H7 (cell line): Measurements from ENCODE around the gene RPL15. TPM values are rescaled to one million over a fixed set of nuclear protein-coding genes. Genes with fewer than 3 reads are reported as not detected.
A peak's percentile ranks its signal among the peaks of the same experiment; 100 is the strongest.
"Not testable (repeated sequence)": the region's sequence is repeated elsewhere in the genome, so short reads cannot be mapped to it uniquely, and the experiment has no call there.

Experiments
- DNase-seq: peaks from one replicate; pipeline ENCODE4 v3.0.0; 2012
- H3K27me3 ChIP-seq: 2 replicates; pipeline ENCODE4 v1.6.0; 2011; ENCODE audit warnings: mild to moderate bottlenecking, low read length; ENCODE audit not compliant: control insufficient read depth, insufficient read depth
- H3K36me3 ChIP-seq: replicated peaks from 2 replicates; pipeline ENCODE4 v1.5.1; 2011; ENCODE audit warnings: low read length; ENCODE audit not compliant: control insufficient read depth, insufficient read depth
- H3K4me3 ChIP-seq: 2 replicates; pipeline ENCODE4 v1.5.1; 2011; ENCODE audit warnings: low read depth, mild to moderate bottlenecking, control low read depth, low read length, moderate library complexity; ENCODE audit not compliant: insufficient read depth
- total RNA-seq: library from RNA; depleted of rRNA; stranded (reverse); fragments of >200 nt; shearing (Covaris generic); gene quantifications from 2 replicates; pipeline ENCODE4 v1.2.3, GENCODE V29; 2014; rRNA removed

The RPL15 gene
- 2,757 and 2,781 TPM in 2 replicates for total RNA-seq

DNA sequence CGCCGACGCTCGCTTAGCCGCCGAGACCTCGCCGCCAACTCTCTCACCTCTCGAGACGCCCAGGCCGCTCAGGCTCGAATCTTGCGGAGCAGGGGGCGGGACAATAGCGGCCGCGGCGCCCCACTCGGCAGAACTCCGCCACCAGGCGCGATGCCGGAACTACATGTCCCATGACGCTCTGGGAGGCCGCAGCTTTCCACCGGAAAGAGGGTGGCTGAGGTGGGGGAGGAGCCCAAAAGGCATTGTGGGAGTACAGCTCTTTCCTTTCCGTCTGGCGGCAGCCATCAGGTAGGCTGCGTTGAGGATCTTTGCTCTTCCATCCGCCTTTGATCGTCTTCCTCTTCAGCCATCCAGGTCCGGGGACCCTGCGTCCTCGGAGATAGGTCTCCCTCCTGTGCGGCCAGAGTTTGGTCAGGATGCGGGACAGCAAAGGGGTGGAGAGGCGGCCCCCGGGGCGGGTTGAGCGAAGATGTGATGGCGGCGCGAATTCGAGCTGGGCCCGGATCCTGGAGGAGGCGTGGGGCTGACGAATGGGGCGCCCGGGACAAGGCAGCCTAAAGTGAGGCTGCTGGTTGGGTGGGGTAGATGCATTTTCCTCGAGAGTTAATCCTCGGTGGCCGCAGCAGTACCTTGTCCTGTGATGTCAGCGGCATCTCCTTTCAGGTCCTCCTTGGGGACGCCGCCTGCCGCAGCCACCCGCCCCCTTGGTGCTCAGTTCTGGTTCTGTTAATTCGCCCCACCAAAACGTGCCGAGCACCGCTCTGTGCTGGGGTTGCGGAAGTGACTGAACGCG, at the start of gene RPL15, which contains the start of gene NKIRAS1:
Gene RPL15, plus strand, starts transcription at position 247 of the 793 bp plus-strand sequence. CDS start 728 bp downstream, outside the sequence.
Gene NKIRAS1, minus strand, starts transcription at position 105 of the 793 bp plus-strand sequence. CDS start 6,086 bp downstream, outside the sequence.
- Histone ChIP-seq H3K27me3 (no peaks in the 10 kb centered on the region), H3K4me3 (peak within 1 kb of the TSS; percentile 95), H3K36me3 (peaks cover 13% of the 10 kb centered on the region)
- DNase-seq: peak; percentile 95

DNA sequence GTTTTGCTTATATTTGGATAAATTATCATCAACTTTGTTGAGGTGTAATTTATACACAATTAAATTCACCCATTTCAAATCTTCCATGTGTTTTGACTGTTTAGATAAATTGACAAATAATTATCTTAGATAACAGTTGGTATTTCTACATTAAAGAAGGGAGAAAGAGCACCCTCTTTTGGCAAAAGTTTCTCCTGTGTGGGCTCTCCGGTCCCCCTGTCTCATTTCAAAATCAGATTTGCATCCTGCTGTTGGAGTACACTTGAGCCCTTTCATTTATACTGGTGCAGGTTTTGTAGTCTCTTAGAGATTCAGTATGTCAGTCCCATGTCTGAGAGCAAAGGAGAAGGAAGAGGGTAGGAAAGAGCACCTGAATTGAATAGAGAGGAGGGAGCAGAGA, 49.5 kb upstream of the RPL15 start:
- Histone ChIP-seq H3K4me3 (no peak overlapping the region), H3K36me3 (no peaks in the 10 kb centered on the region)
- no peak for DNase-seq

DNA sequence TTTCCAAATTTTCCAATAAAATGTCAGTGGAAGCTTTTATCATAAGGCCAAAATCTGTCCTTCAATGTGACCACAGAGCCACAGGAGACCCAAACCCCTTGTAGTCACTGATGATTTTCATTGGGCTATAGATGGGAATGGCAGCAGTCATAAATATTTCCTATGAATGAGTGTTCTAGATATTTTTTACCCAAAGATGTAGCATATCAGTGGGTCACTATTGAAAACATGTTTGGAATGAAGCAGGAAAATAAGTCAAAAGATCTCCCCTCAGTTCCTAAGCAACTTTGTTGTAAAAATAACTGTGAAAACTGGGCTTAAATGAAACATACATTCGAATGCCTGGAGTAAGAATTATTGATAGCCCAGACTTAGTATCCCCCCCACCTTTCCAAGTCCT, 49.1 kb upstream of the RPL15 start:
- Histone ChIP-seq H3K27me3 (no peaks in the 10 kb centered on the region), H3K36me3 (no peaks in the 10 kb centered on the region), H3K4me3 (no peak overlapping the region)
- no peak for DNase-seq

More for the DNA sequence above, 49.5 kb upstream of the RPL15 start:
- no peaks in the 10 kb centered on the region for H3K27me3 ChIP-seq

DNA sequence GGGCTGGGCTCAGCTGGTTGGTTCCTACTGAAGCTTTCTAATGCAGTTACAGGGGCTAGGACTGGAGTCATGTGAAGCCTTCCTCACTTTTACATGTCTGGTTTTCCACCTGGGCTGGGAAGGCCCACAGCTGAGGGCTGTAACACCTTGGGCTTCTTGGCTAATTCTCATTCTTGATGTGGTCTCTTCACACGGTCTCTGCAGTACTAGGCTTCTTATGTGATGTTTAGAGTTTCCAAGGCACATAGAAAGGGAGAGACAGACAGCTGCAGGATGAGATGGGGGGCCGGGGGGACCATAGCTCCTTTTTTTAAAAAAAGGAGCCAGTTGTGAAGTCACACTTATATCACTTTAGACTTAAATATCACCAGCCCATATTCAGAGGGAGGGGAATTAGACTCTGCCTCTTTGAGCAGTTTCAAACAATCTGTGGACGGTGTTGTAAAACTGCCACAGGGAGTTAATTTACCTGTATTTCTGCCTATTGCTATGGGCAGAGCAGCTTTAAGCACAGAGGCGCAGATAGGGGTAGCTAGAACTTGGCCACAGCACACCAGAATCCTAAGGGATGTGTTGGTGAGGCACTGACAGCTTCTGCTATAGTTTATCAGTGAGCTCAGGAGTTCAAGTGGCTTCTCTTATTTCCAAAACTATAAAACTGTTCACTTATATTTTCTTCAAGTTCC, 46.8 kb upstream of the RPL15 start:
- no peaks in the 10 kb centered on the region for H3K36me3 ChIP-seq

DNA sequence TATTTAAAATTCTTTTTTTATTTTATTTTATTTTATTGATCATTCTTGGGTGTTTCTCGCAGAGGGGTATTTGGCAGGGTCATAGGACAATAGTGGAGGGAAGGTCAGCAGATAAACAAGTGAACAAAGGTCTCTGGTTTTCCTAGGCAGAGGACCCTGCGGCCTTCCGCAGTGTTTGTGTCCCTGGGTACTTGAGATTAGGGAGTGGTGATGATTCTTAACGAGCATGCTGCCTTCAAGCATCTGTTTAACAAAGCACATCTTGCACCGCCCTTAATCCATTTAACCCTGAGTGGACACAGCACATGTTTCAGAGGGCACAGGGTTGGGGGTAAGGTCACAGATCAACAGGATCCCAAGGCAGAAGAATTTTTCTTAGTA, 46.3 kb upstream of the RPL15 start:
- DNase-seq, H3K36me3 ChIP-seq, H3K4me3 ChIP-seq, H3K27me3 ChIP-seq: not testable (repeated sequence)

More for the DNA sequence above, 46.8 kb upstream of the RPL15 start:
- H3K27me3 ChIP-seq: no peaks in the 10 kb centered on the region
- no peak for DNase-seq
- H3K4me3 ChIP-seq: no peak overlapping the region

DNA sequence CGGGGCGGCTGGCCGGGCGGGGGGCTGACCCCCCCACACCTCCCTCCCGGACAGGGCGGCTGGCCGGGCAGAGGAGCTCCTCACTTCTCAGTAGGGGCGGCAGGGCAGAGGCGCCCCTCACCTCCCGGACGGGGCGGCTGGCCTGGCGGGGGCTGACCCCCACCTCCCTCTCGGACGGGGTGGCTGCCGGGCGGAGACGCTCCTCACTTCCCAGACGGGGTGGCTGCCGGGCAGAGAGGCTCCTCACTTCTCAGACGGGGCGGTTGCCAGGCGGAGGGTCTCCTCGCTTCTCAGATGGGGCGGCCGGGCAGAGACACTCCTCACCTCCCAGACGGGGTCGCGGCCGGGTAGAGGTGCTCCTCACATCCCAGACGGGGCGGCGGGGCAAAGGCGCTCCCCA, 45.6 kb upstream of the RPL15 start:
- H3K27me3 ChIP-seq, DNase-seq, H3K36me3 ChIP-seq, H3K4me3 ChIP-seq: not testable (repeated sequence)

DNA sequence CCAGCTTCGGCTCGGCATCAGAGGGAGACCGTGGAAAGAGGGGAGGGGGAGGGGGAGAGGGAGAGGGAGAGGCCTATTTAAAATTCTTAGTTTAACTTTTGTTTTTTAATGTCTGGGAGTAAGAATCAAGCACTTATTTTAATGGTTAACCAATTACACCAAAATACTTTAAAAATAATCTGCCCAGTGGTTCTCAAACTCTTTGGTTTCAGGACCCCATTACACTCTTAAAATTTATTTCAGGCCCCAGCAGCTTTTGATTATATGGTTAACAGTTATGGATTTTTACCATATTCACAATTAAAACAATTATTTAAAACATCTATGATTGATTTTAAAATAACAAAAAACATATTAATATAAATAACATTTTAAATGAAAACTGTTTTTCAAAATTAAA, 44.6 kb upstream of the RPL15 start:
- Histone ChIP-seq H3K27me3 (no peaks in the 10 kb centered on the region), H3K36me3 (no peaks in the 10 kb centered on the region), H3K4me3 (no peak overlapping the region)
- no peak for DNase-seq

DNA sequence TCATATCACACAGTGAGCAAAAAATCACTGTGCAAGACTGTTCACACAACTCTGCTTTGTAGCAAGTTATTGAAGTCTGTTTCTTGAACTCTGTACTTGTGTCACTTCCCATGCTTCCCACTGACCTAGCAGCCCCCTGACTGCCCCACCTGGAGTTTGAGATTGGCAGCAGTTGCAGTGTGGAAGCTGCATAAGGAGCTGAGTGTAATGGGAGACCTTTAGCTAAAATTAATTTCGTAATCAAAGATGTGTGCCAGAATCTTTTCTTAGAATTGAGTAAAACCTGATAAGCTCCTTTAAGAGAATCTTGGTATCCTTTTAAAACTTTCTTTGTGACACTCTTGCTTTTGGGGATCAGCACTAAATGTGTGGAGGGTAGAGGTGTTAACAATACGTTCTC, 43.0 kb upstream of the RPL15 start:
- DNase-seq: no peak
- no peaks in the 10 kb centered on the region for H3K27me3 ChIP-seq
- H3K36me3 ChIP-seq: no peaks in the 10 kb centered on the region; the same call in 1 of the 2 replicates
- H3K4me3 ChIP-seq: no peak overlapping the region

DNA sequence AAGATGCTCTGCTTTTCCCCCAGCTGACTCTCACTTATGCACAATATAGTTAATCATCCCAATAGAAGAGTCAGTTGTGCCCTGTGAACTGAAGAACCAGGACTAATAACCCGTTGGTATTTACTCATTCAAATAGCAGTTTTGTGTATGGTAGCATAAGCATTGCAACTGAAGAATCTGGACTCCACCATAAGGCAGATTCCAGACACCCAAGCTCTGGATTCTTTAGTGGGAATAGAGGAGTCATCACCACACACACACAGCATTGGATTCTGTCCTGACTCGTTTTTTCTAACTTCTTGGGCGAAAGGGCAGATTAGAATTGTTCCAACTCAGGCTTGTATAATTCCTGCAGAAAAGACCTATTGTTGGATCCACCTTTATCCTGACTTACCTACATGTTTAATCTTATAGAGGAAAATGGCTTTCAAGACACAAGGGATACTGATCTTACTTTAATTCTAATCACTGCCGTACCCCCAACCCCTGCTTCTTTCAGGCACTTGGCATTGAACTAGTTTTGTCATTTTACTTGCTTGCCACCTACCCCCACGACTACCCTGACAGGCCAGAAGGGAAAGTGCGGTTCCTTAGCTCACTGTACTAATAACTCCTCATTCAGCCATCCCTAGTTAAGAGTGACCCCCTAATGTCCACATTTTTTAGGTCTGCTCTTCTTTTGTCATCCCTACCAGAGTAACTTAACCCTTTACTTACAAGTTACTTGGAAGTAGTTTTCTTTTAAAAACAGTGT, 42.4 kb upstream of the RPL15 start:
- no peak for DNase-seq
- Histone ChIP-seq H3K4me3 (no peak overlapping the region), H3K36me3 (no peaks in the 10 kb centered on the region; the same call in 1 of the 2 replicates), H3K27me3 (no peaks in the 10 kb centered on the region)

DNA sequence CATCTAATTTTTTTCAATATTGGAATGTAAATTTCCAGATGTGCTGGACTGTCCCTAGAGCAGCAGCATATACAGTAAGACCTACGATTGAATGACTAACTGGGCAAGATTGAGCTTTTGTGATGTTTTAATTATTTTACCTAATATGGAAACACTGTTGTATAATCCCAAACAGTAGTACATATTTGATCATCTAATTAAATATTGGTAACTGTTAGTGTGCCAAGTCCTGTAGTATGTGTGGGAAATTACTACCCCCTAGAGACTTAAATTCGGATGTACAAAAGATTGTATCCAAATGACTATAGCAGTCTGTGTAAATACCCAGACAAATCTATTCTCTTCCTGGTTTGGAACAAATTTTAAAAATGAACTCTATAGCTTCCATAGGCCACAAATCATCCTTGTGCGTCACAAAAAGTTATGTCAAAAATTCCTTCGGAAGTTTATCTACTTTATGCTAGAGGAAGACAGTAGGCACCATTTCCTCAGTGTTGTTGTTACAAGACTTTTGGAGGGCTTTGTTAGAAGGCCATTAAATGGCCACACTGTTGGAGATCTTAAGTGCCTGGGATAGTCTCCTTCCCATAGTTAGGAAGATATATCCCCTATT, 41.7 kb upstream of the RPL15 start:
- DNase-seq: no peak
- no peak overlapping the region for H3K4me3 ChIP-seq
- H3K36me3 ChIP-seq: no peaks in the 10 kb centered on the region; the same call in 1 of the 2 replicates
- H3K27me3 ChIP-seq: no peaks in the 10 kb centered on the region

DNA sequence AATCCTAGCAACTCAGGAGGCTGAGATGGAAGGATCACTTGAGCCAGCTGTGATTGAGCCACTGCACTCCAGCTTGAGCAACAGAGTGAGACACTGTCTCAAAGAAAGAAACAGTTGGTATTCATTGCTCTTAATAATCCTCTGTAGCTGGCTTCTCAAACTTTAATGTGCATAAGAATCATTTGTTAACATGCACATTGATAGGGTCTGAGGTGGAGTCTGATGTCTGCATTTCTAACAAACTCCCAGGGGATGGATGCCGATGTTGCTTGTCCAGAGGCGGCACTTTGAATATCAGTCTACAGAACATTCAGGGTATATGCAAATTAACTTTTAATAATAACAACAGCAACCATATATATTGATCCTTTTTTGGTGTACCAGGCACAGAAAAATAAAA, 40.0 kb upstream of the RPL15 start:
- no peak overlapping the region for H3K4me3 ChIP-seq
- no peak for DNase-seq
- H3K27me3 ChIP-seq: no peaks in the 10 kb centered on the region
- H3K36me3 ChIP-seq: no peaks in the 10 kb centered on the region; the same call in 1 of the 2 replicates

DNA sequence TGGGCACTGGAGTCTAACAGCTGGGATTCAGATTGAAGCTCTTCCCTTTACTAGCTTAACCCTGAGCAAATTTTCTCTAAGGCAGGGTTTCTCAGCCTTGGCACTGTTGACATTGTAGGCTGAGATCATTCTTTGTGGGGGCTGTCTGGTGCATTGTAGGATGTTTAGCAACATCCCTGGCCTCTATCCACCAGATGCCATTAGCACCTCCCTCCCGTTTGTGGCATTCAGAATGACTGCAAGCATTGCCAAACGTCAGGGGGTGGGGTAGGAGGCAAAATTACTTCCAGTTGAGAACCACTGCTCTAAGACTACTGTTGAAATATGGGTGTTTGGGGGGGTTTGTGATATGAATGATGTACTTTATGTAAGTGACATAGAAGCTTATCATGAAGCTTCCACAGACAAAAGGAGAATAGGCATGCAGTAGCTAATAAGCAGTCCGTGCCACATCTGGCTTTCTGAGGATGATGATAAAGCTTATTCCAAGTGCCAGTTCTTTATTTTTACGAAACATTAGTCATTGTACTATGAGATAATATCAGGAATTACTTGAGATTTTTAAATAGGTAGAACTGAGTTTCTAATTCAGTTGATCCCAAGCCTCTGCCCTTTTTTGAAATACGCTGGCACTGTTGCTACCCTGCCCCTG, 39.5 kb upstream of the RPL15 start:
- Histone ChIP-seq H3K4me3 (no peak overlapping the region), H3K36me3 (no peaks in the 10 kb centered on the region; the same call in 1 of the 2 replicates), H3K27me3 (no peaks in the 10 kb centered on the region)
- no peak for DNase-seq

DNA sequence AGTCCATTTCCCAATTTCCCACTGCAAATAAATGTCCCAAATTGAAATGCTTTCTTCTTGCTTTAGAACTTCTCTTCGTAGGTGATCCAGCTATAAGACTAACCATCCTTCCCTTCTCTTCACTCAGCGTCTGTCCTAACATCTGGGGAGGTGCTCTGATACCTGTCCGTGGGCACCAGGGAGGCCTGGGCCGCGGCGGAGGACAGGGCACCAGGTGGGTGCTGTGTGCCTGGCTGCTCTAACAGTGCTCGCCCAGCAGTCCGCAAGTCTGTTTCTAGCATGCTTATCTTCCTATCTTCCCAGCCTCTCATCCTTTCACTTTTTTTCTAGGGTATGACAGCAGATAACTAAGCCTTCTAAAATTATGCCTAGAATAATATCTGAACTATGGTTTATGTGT, 37.4 kb upstream of the RPL15 start:
- DNase-seq: no peak
- Histone ChIP-seq H3K4me3 (no peak overlapping the region), H3K27me3 (no peaks in the 10 kb centered on the region), H3K36me3 (no peaks in the 10 kb centered on the region; the same call in 1 of the 2 replicates)
